ENCODE results near the gene EIF2B1. TPM values are rescaled to one million over a fixed set of nuclear protein-coding genes. Genes with fewer than 3 reads are reported as not detected.

Gene EIF2B1
- total RNA-seq, 1 experiment from 2014 or later, result 41.7 TPM

- CTCF ChIA-PET, result no interaction called here
- Histone ChIP-seq H3K27ac (ENCODE audit: low read depth, low read length) (peak within 1 kb of the TSS; percentile 76), H4K20me1 (ENCODE audit: insufficient read depth) (no peaks in the 10 kb centered on the region), H3K79me2 (ENCODE audit: insufficient read depth, low read length) (peaks cover 58% of the 10 kb centered on the region), H3K27me3 (ENCODE audit: insufficient read depth, low read length) (no peaks in the 10 kb centered on the region), H3K4me3 (replicated peaks in 1 of 2; ENCODE audit: low read depth in 1 of 2, low read length in 2 of 2) (peak within 1 kb of the TSS; percentile 83 to 100), H3K9me3 (ENCODE audit: control insufficient read depth in 1 of 2, insufficient read depth in 1 of 2, low read depth in 1 of 2, low read length in 2 of 2) (no peaks in the 10 kb centered on the region), H3K9ac (ENCODE audit: low read length) (peak within 1 kb of the TSS; percentile 98), H3K4me2 (ENCODE audit: low read length) (peak within 1 kb of the TSS; percentile 90), H3K4me1 (ENCODE audit: control insufficient read depth in 1 of 2, insufficient read depth in 2 of 2, low read length in 2 of 2) (peaks cover 2 to 13% of the 10 kb centered on the region in 2 experiments; a peak in 3 of 4 replicates), H2AFZ (ENCODE audit: low read depth, low read length, poor library complexity, severe bottlenecking) (peak within 1 kb of the TSS; percentile 89), H3K9me2 (ENCODE audit: insufficient read depth) (no peaks in the 10 kb centered on the region), H3K36me3 (ENCODE audit: control insufficient read depth in 1 of 2, insufficient read depth in 2 of 2, low read length in 2 of 2) (peaks cover 30 to 33% of the 10 kb centered on the region in 2 experiments)
- peak; percentile 64 for DNase-seq (ENCODE audit: low read depth, low spot score)
- TSS peak; percentile 88 for BruUV-seq (replicated peaks)
- POLR2A ChIA-PET, result interaction anchor here (1.5 kb wide), 1 partner anchor 18 kb away, joined by 4 read pairs; the partner anchor contains the start of gene TMED2
- intact Hi-C loops (cut with micrococcal nuclease), result loop anchor here (5.0 kb wide), 1 partner anchor 630 kb away; no protein-coding TSS in a partner anchor
- RAD21 ChIA-PET (ENCODE audit: low non-redundant PET in 1 of 2, low total read pairs in 2 of 2, uncharacterized antibody in 2 of 2, unreplicated experiment in 2 of 2), result no interaction called here
- peak; percentile 90 for ATAC-seq
- no peak for TF ChIP-seq TCF7L2 (IDR thresholded peaks at IDR 0.05; ENCODE audit: borderline replicate concordance, extremely low read depth, insufficient read depth, insufficient read length)
- peak; percentile 89 for TF ChIP-seq SIN3A (IDR thresholded peaks at IDR 0.05; ENCODE audit: low read depth)
- no peak for TF ChIP-seq REST (IDR thresholded peaks at IDR 0.05; ENCODE audit: low read depth)
- TF ChIP-seq SP1 (IDR thresholded peaks at IDR 0.05; ENCODE audit: low read depth), result peak; percentile 61; the same call in 1 of the 2 replicates
- peak; percentile 90 for TF ChIP-seq CBX3 (IDR thresholded peaks at IDR 0.05; ENCODE audit: low read depth)
- TF ChIP-seq CTCF (IDR thresholded peaks at IDR 0.05 in 2 of 3, conservative IDR thresholded peaks at IDR 0.05 in 1 of 3; ENCODE audit: borderline replicate concordance in 1 of 3, insufficient read depth in 1 of 3, low read depth in 2 of 3, low read length in 2 of 3), result peak; percentile 19 to 38 (median 35); a peak in 4 of 6 replicates
- TF ChIP-seq ZNF274 (IDR thresholded peaks at IDR 0.05; ENCODE audit: low read depth, low read length), result no peak
- peak; percentile 75 for TF ChIP-seq RAD21 (IDR thresholded peaks at IDR 0.05; ENCODE audit: low read depth)
- TF ChIP-seq EZH2 (IDR thresholded peaks at IDR 0.05), result no peak
- peak; percentile 86 for TF ChIP-seq YY1 (IDR thresholded peaks at IDR 0.05; ENCODE audit: extremely low read depth, insufficient replicate concordance, low read depth, low read length)
- TF ChIP-seq FOSL1 (IDR thresholded peaks at IDR 0.05; ENCODE audit: low read depth), result no peak
- TF ChIP-seq ZFX (IDR thresholded peaks at IDR 0.05), result peak; percentile 88
- TF ChIP-seq ATF3 (IDR thresholded peaks at IDR 0.05), result no peak
- TF ChIP-seq JUND (IDR thresholded peaks at IDR 0.05), result no peak
- peak; percentile 91 for TF ChIP-seq SRF (IDR thresholded peaks at IDR 0.05; ENCODE audit: low read depth)
- peak; percentile 54; the same call in 1 of the 2 replicates for TF ChIP-seq EGR1 (IDR thresholded peaks at IDR 0.05; ENCODE audit: low read depth)
- TF ChIP-seq ZBTB33 (IDR thresholded peaks at IDR 0.05; ENCODE audit: extremely low read depth, insufficient replicate concordance, low read length), result no peak
- peak; percentile 74 for TF ChIP-seq POLR2A (IDR thresholded peaks at IDR 0.05; ENCODE audit: borderline replicate concordance, extremely low read depth, insufficient read depth, insufficient read length)
- TF ChIP-seq CEBPB (IDR thresholded peaks at IDR 0.05; ENCODE audit: low read depth), result no peak
Measured at GRCh38 chr12:123601602-123602489, 31.6 kb downstream of the EIF2B1 start, which contains the start of gene DDX55. DDX55 (plus strand) TSS chr12:123602099; CDS start chr12:123602149, 50 bp downstream.

Data from HCT116 (cell line).